Tibial nerve (tissue), 3 donors: Measurements from ENCODE around the gene AUTS2.

Experiments
- POLR2A ChIP-seq, 2 donors: fragments of 450-650 bp; IDR thresholded peaks; one replicate each; pipeline ENCODE4 v1.6.1; 2017; ENCODE audit warnings: antibody characterized with exemption in 2 of 2, mild to moderate bottlenecking in 2 of 2, moderate library complexity in 2 of 2
- TF ChIP-seq, protein P1 (sequence below), 5 experiments: fragments of 200-600 bp in 3 of 5; fragments of 450-650 bp in 2 of 5; sonication (generic) in 3 of 5; IDR thresholded peaks; one replicate each; pipeline ENCODE4 v1.5.1; 2016 to 2019; ENCODE audit warnings: antibody characterized with exemption in 5 of 5, mild to moderate bottlenecking in 3 of 5, moderate library complexity in 2 of 5

DNA sequence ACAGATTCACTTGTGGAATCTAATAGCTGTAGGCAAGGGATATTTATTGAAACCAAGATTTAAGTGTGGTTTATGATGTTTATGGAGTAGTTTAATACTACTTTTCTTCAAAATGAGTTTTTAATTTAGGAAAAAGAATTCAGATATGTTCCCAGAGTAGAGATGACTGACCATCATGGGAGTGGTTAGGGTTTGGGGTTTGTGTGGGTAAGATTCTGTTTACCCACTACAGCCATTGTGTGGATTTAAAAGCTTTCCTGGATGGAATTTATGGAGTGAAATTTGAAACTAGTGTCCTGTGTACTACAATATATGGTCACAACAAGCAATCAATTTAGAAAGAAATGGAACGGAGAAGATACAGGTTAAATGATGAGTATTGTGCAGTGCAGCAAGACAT lies 453.5 kb downstream of the AUTS2 start:
- no peak for TF ChIP-seq POLR2A (IDR thresholded peaks at IDR 0.05)
- TF ChIP-seq, protein P1, sequence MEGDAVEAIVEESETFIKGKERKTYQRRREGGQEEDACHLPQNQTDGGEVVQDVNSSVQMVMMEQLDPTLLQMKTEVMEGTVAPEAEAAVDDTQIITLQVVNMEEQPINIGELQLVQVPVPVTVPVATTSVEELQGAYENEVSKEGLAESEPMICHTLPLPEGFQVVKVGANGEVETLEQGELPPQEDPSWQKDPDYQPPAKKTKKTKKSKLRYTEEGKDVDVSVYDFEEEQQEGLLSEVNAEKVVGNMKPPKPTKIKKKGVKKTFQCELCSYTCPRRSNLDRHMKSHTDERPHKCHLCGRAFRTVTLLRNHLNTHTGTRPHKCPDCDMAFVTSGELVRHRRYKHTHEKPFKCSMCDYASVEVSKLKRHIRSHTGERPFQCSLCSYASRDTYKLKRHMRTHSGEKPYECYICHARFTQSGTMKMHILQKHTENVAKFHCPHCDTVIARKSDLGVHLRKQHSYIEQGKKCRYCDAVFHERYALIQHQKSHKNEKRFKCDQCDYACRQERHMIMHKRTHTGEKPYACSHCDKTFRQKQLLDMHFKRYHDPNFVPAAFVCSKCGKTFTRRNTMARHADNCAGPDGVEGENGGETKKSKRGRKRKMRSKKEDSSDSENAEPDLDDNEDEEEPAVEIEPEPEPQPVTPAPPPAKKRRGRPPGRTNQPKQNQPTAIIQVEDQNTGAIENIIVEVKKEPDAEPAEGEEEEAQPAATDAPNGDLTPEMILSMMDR (IDR thresholded peaks at IDR 0.05), result no peak
